ENCODE measurements around the gene PRXL2B.
A peak's percentile ranks its signal among the peaks of the same experiment; 100 is the strongest.

PRXL2B gene

DNA sequence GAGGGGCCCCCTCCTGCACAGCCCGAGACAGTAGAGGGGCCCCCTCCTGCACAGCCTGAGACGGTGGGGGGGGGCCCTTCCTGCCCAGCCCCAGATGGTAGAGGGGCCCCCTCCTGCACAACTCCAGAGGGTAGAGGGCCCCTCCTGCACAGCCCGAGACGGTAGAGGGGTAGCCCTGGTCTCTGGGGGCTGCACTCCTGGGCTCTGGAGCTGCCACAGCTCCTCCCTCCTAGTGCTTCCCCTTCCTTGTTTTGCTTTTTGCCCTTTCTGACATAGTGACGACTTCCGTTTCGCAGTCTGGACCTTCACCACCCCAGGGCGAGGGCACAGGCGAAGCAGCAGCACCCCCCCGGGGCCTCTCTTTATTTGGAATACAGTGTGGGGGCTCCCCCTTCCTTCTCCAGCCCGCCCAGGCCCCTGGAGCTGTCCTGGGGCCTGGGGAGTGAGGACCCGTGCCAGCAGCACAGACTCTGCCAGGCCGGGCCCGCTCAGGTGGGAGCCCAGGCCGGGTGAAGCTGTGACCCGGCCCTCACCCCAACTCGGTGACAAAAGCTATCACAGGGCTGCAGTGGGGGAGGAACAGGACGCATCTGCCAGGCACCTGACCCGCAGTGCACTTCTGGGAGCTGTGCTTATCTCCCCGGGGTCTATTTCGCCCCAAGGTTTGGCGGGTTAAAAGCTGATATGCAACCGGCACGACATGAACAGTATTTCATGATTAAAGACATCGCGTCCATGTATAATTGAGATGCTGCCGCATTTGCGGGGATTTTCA lies 1.1 kb upstream of the PRXL2B start:
- DNase-seq (ENCODE audit: low read depth in 2 of 2) = peak; percentile 43 to 61

DNA sequence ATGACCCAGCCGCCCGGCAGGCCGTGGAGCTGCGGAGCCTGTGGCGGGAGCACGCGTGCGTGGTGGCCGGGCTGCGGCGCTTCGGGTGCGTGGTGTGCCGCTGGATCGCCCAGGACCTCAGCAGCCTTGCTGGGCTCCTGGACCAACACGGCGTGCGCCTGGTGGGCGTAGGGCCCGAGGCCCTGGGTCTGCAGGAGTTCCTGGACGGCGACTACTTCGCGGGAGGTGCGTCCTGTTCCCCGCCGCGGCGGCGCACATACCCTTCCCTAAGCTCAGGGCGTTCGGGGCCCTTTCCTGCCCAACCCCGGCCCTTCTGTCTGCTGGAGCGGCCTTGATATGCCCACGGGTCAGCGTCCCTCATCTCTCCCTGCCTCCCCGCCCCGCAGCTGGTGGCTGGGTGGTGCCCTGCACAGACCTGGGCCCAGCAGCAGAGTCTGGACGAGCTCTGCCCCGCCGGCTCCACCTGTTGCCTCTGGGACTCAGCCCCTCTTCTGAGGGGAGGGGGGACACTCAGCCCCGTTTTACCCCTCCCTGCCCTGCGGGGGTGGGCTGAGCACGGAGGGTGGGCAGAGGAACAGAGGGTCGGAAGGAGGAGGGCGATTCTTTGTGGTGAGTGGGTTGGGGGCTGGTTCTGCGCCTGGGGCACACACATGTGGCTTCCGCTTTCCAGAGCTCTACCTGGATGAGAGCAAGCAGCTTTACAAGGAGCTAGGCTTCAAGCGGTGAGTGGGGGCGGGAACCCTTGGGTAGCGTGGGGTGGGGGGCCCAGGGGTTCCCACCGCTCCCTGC lies 688 bp downstream of the PRXL2B start:
- no peak for DNase-seq (ENCODE audit: low read depth in 2 of 2)

- DNase-seq (ENCODE audit: low read depth in 2 of 2) = no peak
Measured at GRCh38 chr1:2587860-2588571, 1.4 kb downstream of the PRXL2B start.

DNA sequence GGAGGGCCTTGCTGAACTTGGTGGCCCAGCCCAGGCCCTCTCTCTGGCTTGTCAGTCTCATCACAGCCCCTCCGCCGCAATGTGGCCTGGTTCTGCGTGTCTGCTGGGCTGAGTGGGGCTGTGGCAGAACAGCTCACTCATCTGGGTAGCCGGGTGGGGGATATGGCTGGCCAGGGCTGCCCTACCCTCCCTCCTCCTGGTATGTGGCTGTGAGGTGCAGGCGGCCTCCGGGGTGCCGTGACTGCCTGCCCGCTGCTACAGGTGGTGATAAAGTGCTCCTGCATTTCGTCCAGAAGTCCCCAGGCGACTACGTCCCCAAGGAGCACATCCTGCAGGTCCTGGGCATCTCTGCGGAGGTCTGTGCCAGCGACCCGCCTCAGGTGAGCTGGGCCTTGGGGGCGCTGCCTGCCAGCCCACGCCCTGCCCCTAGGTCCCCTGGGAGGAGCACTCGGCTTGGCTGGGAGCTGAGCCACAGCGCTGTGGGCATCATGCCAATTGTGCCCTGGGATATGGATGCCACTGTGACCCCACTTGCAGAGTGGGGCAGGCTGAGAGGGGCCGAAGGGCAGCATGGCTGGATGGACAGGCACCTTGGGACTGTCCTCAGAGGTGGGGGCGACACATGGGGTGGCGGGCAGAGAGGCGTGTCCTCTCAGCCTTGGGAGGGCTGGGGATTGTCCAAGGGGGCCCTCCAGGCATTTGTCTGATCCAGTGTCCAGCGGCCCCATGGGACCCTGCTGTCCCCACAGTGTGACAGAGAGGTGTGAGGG lies 2.3 kb downstream of the PRXL2B start:
- DNase-seq (ENCODE audit: low read depth in 2 of 2) = no peak

DNA sequence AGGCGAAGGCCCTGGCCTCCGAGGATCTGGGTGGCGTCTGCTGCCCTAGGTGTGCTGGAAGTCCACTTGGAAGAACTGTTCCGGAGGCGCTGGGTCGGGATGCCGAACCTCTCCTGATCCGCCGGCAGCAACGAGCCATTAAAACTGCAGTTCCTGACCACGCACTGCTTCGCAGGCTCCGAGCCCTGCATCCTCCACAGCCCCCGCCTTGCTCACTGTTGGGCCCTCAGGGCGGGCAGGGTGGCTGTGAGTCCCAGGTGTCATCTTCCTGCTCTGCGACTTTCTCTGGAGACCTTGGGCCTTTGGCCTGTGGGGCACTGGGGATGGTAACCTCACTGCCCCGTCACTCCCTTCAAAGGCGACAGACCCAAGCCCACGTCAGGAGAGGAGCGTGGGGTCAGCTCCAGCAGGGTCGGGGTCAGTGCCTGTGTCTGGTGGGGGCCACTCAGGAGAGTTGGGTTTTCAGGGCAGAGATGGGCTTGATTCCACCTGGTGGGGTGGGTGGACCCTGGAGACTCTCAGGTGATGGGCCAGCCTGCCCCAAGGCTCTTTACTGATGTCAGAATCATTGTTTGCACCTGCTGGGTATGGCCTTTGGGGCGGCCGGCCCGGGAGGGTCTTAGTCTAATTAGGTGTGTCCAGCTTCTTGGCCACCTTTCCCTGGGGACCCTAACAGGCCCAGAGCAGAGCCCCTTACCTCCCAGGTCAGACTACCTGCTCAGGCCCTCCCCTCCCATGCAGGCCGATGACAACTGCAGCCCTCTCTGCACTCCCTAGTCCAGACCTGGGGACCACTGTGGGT lies 3.1 kb downstream of the PRXL2B start:
- DNase-seq (ENCODE audit: low read depth in 2 of 2) = no peak

GRCh38 chr1:2590233-2591141 lies 3.9 kb downstream of the PRXL2B start:
- no peak for DNase-seq (ENCODE audit: low read depth in 2 of 2)

GRCh38 chr1:2591233-2591580 lies 4.6 kb downstream of the PRXL2B start:
- DNase-seq (ENCODE audit: low read depth in 2 of 2) = no peak

- no peak for DNase-seq (ENCODE audit: low read depth in 2 of 2)
Measured at GRCh38 chr1:2591581-2592261, 5.1 kb downstream of the PRXL2B start.

DNA sequence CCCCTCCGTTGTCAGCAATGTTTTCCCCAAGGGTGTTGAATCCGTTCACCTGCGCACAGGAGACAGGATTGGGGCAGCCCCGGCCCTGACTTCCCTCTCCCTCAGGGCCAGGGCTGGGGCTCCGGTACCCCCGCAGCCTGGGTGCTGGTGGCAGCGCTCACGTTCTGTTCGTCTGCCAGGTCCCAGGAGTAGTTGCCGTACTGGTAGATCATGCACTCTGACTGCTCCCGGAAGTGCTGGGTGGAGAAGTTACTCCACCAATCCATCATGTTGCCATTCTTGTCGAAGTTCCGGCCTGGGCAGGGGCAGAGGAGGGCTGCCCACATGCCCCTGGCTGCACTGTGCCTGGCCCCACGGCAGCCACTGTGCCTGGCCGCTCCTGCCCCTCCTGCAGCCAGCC lies 6.1 kb downstream of the PRXL2B start:
- no peak for DNase-seq (ENCODE audit: low read depth in 2 of 2)

GRCh38 chr1:2593251-2593878 lies 6.8 kb downstream of the PRXL2B start:
- DNase-seq (ENCODE audit: low read depth in 2 of 2) = no peak

DNA sequence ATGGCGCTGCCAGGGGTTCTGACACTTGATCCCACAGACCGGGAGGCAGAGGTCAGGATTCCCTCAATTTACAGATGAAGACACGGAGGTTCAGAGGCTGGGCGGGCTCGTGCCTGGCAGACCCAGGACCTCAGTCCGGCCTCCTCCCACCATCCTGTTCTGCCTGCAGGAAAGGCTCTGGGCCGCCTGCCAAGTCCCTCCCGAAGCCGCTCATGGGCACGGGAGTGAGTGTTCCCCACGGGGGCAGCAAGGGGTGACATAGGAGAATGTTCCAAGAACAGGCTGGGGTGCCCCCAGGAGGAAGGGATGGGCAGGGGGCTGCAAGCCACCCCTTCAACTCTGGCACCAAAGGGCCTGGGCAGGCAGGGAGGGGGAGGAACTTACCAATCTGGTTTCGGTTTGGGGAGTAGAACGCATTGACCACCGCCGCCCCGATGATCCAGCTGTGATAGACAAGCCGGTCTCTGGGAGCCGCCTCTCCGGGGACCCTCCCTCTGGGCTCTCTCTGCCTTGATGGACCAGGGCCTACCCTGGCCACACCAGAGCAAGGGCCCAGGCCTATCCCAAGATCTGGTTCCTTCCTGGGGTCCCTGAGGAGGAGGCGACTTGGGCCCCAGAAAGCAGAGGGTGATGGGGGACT lies 7.5 kb downstream of the PRXL2B start:
- DNase-seq (ENCODE audit: low read depth in 2 of 2) = no peak

- DNase-seq (ENCODE audit: low read depth in 2 of 2) = no peak
Measured at GRCh38 chr1:2594641-2595131, 8.1 kb downstream of the PRXL2B start.

DNA sequence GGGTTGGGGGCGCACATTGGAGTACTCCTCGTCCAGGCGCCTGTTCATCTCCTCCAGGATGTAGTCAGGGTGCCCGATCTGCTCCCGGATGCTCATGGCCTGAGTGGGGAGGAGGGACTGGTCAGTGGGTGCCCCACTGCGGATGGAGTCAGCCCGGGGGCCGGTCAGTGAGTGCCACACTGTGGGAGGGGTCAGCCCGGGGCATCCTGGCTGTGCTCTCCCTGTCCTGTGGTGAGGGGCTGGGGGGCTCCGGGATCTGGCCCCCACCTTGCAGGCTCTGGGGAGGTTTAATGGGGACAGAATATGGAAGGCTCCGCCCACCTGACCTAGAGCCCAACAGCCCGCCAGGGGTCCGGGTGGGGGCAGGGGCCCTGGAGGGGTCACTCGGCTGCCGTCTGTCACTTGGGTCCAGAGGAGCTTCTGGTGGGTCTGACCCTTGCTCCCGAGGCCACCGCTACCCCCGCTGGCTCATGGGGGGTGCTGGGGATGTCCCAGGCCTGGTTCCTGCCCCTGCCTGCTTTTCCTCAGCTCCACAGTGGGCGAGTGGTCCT lies 8.8 kb downstream of the PRXL2B start:
- no peak for DNase-seq (ENCODE audit: low read depth in 2 of 2)

DNA sequence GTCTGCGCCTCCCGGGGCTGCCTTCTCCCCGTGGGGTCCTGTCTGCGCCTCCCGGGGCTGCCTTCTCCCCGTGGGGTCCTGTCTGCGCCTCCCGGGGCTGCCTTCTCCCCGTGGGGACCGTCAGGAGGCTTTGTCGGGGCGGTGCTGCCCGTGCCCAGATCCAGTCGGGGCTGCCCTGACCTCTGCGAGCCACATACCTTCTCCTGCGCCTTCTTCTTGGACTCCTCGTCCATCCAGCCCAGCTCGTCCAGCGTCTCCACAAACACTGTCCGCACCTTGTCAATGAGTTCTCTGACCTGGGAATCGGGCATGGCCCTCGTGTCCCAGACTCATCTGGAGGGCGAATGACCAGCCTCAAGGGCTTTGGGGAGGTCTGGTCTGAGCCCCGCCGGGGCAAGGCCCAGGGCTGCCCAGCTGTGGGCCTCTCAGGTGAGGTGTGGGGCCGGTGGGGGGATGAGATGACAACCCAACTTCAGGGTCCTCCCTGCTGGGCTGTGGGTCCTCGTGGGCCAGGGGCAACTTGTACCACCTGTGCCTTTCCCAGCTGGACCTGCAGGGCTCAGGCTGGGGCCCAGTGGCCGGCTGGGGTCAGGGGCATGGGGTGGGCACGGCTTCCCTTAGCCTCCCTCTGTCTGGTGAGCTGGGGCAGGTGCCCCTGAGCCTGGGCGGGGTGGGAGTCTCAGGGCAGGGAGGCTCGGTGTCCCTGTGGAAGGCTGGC lies 9.4 kb downstream of the PRXL2B start:
- DNase-seq (ENCODE audit: low read depth in 2 of 2) = no peak

- no peak for DNase-seq (ENCODE audit: low read depth in 2 of 2)
Measured at GRCh38 chr1:2596530-2597333, 10.2 kb downstream of the PRXL2B start.
